ENCODE measurements around the gene TBL1XR1.

The TBL1XR1 gene

DNA sequence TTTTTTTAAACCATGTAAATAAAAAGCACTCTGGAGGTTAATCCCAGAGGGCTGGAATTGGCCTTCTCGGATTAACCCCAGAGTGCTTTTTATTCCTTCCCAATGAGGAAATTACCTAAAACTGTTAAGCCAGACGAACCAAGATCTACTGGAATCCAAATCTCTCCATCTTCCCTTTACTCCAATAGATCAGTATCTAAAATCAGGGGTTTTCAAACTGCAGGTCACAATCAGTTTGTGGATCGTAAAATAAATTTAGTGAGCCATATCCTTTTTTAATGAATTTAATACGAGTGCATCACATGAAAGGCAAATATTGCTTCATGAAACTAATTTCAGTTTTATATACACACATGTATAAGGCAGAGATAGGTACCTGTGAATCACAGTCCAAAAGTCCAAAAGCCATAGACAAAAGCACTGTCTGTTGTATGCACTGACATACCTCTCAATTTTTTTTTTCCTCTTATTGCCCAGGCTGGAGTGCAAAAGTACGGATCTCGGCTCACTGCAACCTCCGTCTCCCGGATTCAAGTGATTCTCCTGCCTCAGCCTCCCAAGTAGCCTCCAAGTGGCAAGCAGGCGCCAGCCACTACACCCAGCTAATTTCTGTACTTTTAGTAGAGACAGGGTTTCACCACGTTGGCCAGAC is 61.3 kb downstream of the TBL1XR1 start:
- no peak overlapping the region for H3K4me3 ChIP-seq (ENCODE audit: control insufficient read depth, low read depth, low read length)
- TF ChIP-seq CTCF (conservative IDR thresholded peaks at IDR 0.05; ENCODE audit: control insufficient read depth, insufficient read depth, low read depth, low read length), result no peak
- DNase-seq (ENCODE audit: low read depth), result no peak

- no peak for DNase-seq (ENCODE audit: low read depth)
- no peak overlapping the region for H3K4me3 ChIP-seq (ENCODE audit: control insufficient read depth, low read depth, low read length)
- no peak for TF ChIP-seq CTCF (conservative IDR thresholded peaks at IDR 0.05; ENCODE audit: control insufficient read depth, insufficient read depth, low read depth, low read length)
Measured at GRCh38 chr3:177134816-177135210, 62.5 kb downstream of the TBL1XR1 start.

DNA sequence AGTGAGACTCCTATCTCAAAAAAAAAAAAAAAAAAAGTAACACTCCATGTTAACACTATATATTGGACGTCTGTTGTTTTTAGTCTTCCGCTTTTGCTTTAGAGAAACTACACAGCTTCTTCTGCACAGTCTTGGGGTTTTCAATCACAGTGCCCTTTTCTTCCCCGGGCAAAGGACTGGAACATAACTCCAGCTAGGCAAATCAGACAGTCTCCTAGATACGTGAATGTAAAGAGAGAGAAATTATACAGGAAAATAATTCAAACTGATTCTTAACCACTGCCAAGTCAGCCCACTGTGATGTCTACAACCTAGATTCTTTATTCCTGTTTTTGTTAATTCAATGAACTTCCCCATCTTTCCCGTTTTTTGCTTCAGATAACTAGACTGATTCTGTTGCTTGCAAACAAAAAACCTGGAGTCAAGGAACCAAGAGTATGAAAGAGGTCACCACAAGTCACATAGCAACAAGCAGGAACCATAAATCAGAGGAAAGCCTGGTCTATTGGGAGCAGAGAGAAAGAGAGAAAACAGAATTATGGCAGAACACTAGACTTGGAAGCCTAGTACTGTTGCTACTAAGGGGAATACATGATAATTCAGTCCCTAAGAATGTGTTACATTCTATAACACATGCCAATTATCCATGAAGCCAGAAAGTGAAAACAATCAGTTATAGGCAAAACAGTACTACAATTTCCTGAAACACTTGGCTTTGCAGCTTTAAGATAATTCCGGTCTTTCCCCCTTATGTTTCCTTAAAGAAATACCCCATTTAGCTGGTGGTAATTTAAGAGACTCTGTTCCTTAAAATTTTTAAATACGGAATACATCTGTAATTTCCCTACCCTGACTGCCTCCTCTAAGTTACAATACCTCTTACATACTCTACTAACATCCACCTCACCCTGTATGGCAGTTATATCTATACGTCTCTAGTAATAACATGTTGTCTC is 63.1 kb downstream of the TBL1XR1 start:
- H3K4me3 ChIP-seq (ENCODE audit: control insufficient read depth, low read depth, low read length), result no peak overlapping the region
- DNase-seq (ENCODE audit: low read depth), result peak; percentile 37
- TF ChIP-seq CTCF (conservative IDR thresholded peaks at IDR 0.05; ENCODE audit: control insufficient read depth, insufficient read depth, low read depth, low read length), result no peak

DNA sequence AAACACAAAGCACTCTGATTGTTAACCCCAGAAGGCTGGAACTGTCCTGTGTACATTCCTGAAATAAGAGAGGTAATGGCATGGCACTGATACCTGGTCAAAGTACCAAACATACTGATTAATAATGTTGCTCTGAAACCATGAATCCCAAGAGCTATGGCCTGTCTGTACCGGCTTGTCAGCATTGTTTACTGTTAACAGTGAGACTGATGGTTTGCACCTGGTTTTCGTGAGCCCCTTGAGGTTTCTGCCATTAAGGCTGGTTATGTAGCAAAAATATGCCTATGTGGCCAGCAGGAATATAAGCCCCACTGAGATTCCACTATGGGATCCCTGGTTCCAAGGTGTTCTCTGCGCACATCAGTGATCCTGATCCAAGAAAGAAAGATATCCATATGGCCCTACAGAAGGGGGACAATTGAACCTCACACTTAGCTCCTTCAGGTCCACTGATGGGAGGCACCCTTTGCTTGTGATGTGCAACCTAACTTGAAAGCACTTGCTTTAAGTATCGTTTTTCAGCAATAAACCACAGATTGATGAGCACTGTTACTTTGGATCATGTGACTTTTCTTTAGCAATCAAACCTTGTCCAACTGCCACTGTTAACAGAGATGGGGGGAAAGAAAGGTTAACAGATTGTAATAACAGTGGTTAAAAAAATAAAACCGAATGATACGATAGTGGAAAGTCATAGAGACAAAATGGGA is 65.2 kb downstream of the TBL1XR1 start:
- H3K4me3 ChIP-seq (ENCODE audit: control insufficient read depth, low read depth, low read length), result no peak overlapping the region
- DNase-seq (ENCODE audit: low read depth), result no peak
- TF ChIP-seq CTCF (conservative IDR thresholded peaks at IDR 0.05; ENCODE audit: control insufficient read depth, insufficient read depth, low read depth, low read length), result no peak

DNA sequence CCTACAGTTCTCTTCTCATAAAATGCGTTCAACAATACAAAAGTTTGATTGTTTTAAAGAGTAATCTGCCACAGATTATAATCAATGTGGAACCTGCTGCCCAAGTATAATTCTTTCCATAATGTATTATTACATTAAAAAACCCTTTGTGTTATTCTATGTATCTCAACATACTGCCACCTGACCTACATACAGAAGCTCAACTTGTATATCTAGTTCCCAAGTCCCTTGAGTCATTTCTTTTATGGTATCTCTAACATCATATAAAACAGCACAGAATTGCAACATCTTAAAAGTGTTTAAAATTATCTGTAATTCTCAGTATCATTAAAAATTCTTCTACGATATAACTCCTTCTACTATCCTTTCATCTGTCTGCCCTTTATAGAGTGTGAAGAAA is 70.3 kb downstream of the TBL1XR1 start:
- no peak for TF ChIP-seq CTCF (conservative IDR thresholded peaks at IDR 0.05; ENCODE audit: control insufficient read depth, insufficient read depth, low read depth, low read length)
- no peak overlapping the region for H3K4me3 ChIP-seq (ENCODE audit: control insufficient read depth, low read depth, low read length)
- no peak for DNase-seq (ENCODE audit: low read depth)

- TF ChIP-seq CTCF (conservative IDR thresholded peaks at IDR 0.05; ENCODE audit: control insufficient read depth, insufficient read depth, low read depth, low read length), result no peak
- no peak overlapping the region for H3K4me3 ChIP-seq (ENCODE audit: control insufficient read depth, low read depth, low read length)
- peak; percentile 91 for DNase-seq (ENCODE audit: low read depth)
Measured at GRCh38 chr3:177126015-177126773, 71.1 kb downstream of the TBL1XR1 start.

Data from fibroblast of mammary gland (primary cell).